Measurements from ENCODE around the gene FAM193A.
"Not testable (repeated sequence)": the region's sequence is repeated elsewhere in the genome, so short reads cannot be mapped to it uniquely, and the experiment has no call there.

FAM193A gene

GRCh38 chr4:2744576-2745270 is 208.3 kb downstream of the FAM193A start:
- no peak for DNase-seq (ENCODE audit: extremely low read depth in 1 of 2, low read depth in 1 of 2)

- DNase-seq (ENCODE audit: extremely low read depth in 1 of 2, low read depth in 1 of 2): no peak
These were observed 209.1 kb downstream of the FAM193A start for GRCh38 chr4:2745516-2745915.

GRCh38 chr4:2745981-2746806 is 209.7 kb downstream of the FAM193A start:
- peak; percentile 88 to 98 for DNase-seq (ENCODE audit: extremely low read depth in 1 of 2, low read depth in 1 of 2)

- DNase-seq (ENCODE audit: extremely low read depth in 1 of 2, low read depth in 1 of 2): no peak
These were observed 210.6 kb downstream of the FAM193A start for GRCh38 chr4:2746891-2747695.

GRCh38 chr4:2750719-2751605 is 214.5 kb downstream of the FAM193A start:
- no peak for DNase-seq (ENCODE audit: extremely low read depth in 1 of 2, low read depth in 1 of 2)

- DNase-seq (ENCODE audit: extremely low read depth in 1 of 2, low read depth in 1 of 2): no peak
These were observed 217.0 kb downstream of the FAM193A start for GRCh38 chr4:2753436-2753835.

- DNase-seq (ENCODE audit: extremely low read depth in 1 of 2, low read depth in 1 of 2): no peak
These were observed 218.7 kb downstream of the FAM193A start for GRCh38 chr4:2754848-2755819.

- DNase-seq (ENCODE audit: extremely low read depth in 1 of 2, low read depth in 1 of 2): peak; percentile 43 to 71
These were observed 219.6 kb downstream of the FAM193A start, which contains the start of gene TNIP2 for GRCh38 chr4:2755821-2756690. Gene TNIP2, minus strand, starts transcription at chr4:2756336. Its CDS starts 47 bp downstream, at chr4:2756289.

- no peak for DNase-seq (ENCODE audit: extremely low read depth in 1 of 2, low read depth in 1 of 2)
These were observed 220.4 kb downstream of the FAM193A start for GRCh38 chr4:2756691-2757350.

- no peak for DNase-seq (ENCODE audit: extremely low read depth in 1 of 2, low read depth in 1 of 2)
These were observed 221.0 kb downstream of the FAM193A start for GRCh38 chr4:2757426-2757825.

- no peak for DNase-seq (ENCODE audit: extremely low read depth in 1 of 2, low read depth in 1 of 2)
These were observed 224.8 kb downstream of the FAM193A start for GRCh38 chr4:2761035-2761923.

- DNase-seq (ENCODE audit: extremely low read depth in 1 of 2, low read depth in 1 of 2): no peak
These were observed 225.6 kb downstream of the FAM193A start for GRCh38 chr4:2762048-2762447.

- not testable (repeated sequence) for DNase-seq (ENCODE audit: extremely low read depth in 1 of 2, low read depth in 1 of 2)
These were observed 226.3 kb downstream of the FAM193A start for GRCh38 chr4:2762486-2763370.

- no peak for DNase-seq (ENCODE audit: extremely low read depth in 1 of 2, low read depth in 1 of 2)
These were observed 227.1 kb downstream of the FAM193A start for GRCh38 chr4:2763511-2763967.

GRCh38 chr4:2765832-2766526 is 229.5 kb downstream of the FAM193A start:
- DNase-seq (ENCODE audit: extremely low read depth in 1 of 2, low read depth in 1 of 2): no peak

Data from stimulated activated CD8-positive, alpha-beta memory T cell treated with anti-CD3 and anti-CD28 coated beads, Interleukin-7, amount 100 ng/mL, for 48 hours (primary cell).